ENCODE results near the gene CA7.

Gene CA7

GRCh38 chr16:66872943-66873684, 28.9 kb downstream of the CA7 start:
- in situ Hi-C loops (cut with MboI; ENCODE audit: low sequenced_read_pairs) = no loop called here

DNA sequence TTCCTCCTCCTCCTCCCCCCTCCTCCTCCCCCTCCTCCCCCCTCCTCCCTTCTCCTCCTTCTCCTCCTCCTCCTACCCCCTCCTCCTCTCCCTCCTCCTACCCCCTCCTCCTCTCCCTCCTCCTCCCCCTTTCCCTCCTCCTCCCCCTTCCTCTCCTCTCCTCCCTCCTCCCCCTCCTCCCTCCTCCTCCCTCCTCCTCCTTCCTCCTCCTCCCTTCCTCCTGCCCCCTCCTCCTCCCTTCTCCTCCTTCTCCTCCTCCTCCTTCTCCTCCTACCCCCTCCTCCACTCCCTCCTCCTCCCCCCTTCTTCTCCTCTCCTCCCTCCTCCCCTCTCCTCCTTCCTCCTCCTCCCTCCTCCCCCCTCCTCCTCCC, 29.5 kb downstream of the CA7 start:
- in situ Hi-C loops (cut with MboI; ENCODE audit: low sequenced_read_pairs) = no loop called here

- in situ Hi-C loops (cut with MboI; ENCODE audit: low sequenced_read_pairs) = no loop called here
Measured at GRCh38 chr16:66874079-66874775, 30.0 kb downstream of the CA7 start.

DNA sequence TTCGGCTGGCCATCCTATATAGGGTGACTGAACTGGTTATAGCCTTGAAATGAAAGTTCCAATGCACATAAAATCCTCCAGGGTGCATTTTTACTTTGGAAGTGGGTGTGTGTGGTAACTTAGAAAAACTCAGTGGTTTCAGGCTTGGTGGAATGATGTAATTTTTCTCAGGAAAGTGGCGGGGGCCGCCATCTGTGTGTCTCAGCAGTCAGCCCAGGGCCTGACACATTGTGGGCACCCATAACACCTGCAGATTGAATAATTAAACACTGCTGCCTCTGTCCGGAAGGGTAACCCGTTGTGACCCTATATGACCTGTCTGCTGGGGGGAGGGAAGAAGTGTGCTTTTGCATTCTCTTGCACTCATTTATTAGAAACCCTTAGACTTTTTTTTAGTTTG, 33.9 kb downstream of the CA7 start:
- in situ Hi-C loops (cut with MboI; ENCODE audit: low sequenced_read_pairs) = no loop called here

DNA sequence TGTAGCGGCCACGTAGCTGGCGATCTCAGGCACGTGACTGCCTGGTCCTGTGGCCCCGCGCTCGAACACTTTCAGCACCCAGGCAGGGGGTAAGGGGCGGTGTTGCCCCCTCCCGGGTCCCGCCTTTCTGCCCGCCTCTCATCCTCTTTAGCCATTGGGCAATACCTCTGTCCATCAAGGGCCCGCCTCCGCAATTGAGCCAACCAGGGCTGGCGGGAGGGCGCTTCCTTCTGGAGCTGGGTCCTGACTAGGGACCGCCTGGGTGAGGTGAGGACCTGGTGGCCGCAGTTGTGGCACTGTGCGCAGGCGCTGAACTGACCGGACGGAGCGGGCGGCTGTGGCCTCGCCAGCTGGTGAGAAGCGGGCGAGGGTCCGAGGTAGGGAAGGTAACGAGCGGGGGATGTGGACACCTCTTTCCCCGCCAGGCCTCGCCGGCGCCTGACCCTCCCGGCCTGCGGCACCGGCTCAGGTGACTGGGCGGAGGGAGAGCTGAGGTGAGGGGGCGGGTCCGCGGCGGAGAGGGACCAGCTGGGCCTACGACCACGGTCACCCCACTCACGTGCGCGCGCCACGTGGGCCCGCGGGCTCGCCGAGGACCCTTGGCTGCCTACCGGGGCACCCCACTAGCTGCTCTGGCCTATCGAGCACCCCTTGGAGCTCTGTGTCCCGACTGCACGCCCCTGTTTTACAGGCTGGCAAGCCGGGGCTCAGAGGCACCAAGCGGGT, 36.2 kb downstream of the CA7 start, which contains the start of gene PDP2:
PDP2 (plus strand) TSS at position 228 of the 726 bp plus-strand sequence. CDS start 3,770 bp downstream, outside the sequence.
- in situ Hi-C loops (cut with MboI; ENCODE audit: low sequenced_read_pairs) = no loop called here

DNA sequence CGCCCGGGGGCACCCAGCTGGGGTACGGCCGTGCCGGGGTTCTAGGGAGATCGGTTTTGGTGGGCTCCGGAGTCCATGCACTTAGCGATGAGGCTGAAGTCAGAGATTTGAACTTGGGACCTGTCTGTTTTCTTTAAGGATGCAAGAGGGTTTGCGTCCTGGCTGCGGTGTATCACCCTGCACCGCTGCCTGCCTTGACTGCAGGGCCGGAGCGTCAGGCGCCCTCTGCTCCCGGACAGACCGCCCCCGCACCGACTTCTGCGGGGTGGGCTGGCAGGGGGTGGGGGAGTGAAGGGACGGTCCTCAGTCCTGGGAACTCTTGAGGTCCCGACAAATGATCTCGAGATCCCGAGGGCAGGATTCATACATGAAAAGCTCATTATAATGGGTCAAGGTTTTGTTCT, 36.8 kb downstream of the CA7 start:
- in situ Hi-C loops (cut with MboI; ENCODE audit: low sequenced_read_pairs) = no loop called here

GRCh38 chr16:66881560-66881959, 37.3 kb downstream of the CA7 start:
- in situ Hi-C loops (cut with MboI; ENCODE audit: low sequenced_read_pairs) = no loop called here

GRCh38 chr16:66881964-66882508, 37.8 kb downstream of the CA7 start:
- in situ Hi-C loops (cut with MboI; ENCODE audit: low sequenced_read_pairs) = no loop called here

- in situ Hi-C loops (cut with MboI; ENCODE audit: low sequenced_read_pairs) = no loop called here
Measured at GRCh38 chr16:66882702-66883101, 38.5 kb downstream of the CA7 start.

- in situ Hi-C loops (cut with MboI; ENCODE audit: low sequenced_read_pairs) = no loop called here
Measured at GRCh38 chr16:66885491-66885890, 41.3 kb downstream of the CA7 start.

DNA sequence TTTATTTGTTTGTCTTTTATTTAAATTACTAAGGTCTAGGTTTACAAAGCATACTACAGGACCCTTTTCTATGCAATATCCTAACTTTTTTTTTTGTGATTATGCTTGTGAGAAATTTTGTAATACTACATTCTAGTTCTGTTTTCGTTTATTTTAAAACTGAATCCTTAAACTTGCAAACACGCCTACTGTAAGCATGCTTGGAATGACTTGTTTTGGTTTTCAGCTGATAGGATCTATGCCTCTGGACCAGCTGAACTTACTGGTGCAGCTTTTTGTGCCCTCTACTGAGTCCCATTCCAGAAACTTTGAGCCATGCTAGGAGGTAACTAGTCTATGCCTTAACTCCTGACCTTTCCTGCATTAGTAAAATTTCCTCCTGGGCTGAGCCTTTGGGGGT, 42.1 kb downstream of the CA7 start:
- in situ Hi-C loops (cut with MboI; ENCODE audit: low sequenced_read_pairs) = no loop called here

- in situ Hi-C loops (cut with MboI; ENCODE audit: low sequenced_read_pairs) = no loop called here
Measured at GRCh38 chr16:66886914-66887313, 42.7 kb downstream of the CA7 start.

GRCh38 chr16:66888647-66889615, 44.7 kb downstream of the CA7 start:
- in situ Hi-C loops (cut with MboI; ENCODE audit: low sequenced_read_pairs) = no loop called here

DNA sequence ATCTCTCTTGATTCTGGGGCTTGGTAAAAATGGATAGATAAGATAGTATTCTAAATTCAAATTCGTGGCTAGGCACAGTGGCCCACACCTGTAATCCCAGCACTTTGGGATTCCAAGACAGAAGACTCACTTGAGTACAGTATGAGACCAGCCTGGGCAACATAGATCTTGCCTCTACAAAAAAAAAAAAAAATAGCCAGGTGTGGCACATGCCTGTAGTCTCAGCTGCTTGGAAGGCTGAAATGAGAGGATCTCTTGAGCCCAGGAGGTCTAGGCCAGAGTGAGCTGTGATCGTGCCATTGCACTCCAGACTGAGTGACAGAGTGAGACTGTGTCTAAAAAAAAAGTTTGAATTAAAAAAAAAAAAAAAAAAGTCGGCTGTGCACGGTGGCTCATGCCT, 45.4 kb downstream of the CA7 start:
- in situ Hi-C loops (cut with MboI; ENCODE audit: low sequenced_read_pairs) = no loop called here

- in situ Hi-C loops (cut with MboI; ENCODE audit: low sequenced_read_pairs) = no loop called here
Measured at GRCh38 chr16:66890799-66891198, 46.6 kb downstream of the CA7 start.

GRCh38 chr16:66891360-66891759, 47.1 kb downstream of the CA7 start:
- in situ Hi-C loops (cut with MboI; ENCODE audit: low sequenced_read_pairs) = no loop called here

DNA sequence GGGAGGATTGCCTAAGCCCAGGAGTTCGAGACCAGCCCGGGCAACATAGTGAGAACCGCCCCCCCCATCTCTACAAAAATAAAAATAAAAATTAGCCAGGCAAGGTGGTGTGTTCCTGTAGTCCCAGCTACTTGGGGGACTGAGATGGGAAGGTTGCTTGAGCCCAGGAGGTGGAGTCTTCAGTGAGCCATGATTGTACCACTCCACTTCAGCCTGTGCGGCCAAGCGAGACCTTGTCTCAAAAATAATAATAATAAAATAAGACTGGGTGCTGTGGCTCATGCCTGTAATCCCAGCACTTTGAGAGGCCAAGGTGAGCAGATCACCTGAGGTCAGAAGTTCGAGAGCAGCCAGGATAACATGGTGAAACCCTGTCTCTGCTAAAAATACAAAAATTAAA, 47.6 kb downstream of the CA7 start:
- in situ Hi-C loops (cut with MboI; ENCODE audit: low sequenced_read_pairs) = no loop called here

DNA sequence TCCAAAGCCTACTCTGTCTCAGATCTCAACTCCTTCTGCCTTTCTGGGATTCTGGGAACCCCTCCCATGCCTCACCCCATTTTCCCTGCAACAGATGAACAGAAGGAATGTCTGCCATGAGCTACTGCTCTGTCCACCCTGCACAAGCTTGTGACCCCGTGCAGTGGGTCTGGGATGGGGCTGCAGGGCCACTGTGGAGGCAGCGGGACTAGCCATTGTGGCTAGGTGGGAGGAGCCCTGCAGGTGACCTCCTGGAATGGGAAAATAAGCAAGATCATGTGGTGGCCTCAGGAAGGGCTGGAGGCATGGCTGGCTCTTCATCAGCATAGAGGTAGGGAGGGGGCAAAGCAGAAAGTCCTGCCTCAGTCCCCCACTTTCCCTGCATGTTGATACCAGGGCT, 49.8 kb downstream of the CA7 start:
- in situ Hi-C loops (cut with MboI; ENCODE audit: low sequenced_read_pairs) = no loop called here

DNA sequence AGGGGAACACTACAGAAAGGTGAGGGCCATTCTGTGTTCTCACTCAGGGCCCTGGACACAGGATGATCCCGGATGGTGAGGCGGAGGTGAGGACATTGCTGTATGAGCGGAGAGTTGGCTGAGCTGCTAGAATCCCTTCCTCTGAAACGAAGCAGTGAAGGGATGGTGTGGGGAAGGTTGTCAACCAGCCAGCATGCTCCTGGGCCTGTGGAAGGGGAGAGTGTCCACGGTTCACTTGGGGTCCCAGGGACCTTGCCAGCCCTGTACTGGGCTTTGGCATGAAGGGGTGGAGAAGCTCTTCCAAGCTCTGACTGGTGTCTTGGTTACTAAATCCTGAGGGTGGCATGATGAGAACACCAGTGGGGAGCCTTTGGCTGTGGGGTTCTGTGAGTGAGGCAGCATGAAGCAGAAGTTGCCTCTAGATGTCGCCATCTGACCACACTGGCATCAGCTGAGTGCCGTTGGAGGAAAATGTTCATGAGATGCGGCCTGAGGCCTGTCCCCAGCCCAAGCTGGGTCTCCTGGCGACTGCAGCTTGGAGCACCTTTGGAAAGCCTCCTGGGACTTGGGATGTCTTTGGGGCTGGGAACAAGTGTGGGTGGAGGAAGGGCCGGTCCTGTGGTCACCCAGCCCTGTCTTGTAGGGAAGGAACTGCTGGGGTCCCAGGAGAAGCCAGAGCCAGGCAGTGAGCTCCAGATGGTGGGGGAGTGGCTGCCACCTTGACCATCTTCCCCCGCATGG, 50.9 kb downstream of the CA7 start:
- in situ Hi-C loops (cut with MboI; ENCODE audit: low sequenced_read_pairs) = no loop called here

- in situ Hi-C loops (cut with MboI; ENCODE audit: low sequenced_read_pairs) = no loop called here
Measured at GRCh38 chr16:66895689-66895979, 51.4 kb downstream of the CA7 start.

Measured in HL-60/S4 treated with retinoic acid at 250 ng/mL for 4 days and 3 days (cell line).